Kidney capillary endothelial cell (primary cell): Measurements from ENCODE around the gene MINK1.
"Not testable (repeated sequence)": the region's sequence is repeated elsewhere in the genome, so short reads cannot be mapped to it uniquely, and the experiment has no call there.

Experiments used
- DNase-seq: peaks from one replicate; pipeline ENCODE4 v3.0.0-alpha.2; 2018; ENCODE audit warnings: low spot score

The MINK1 gene

GRCh38 chr17:4899341-4900230 lies 66.4 kb downstream of the MINK1 start, which contains the start of gene C17orf107:
Gene C17orf107, plus strand, starts transcription at chr17:4899536. Its CDS starts 227 bp downstream, at chr17:4899763.
- DNase-seq, result peak; percentile 68

GRCh38 chr17:4900231-4901107 lies 67.3 kb downstream of the MINK1 start:
- peak; percentile 65 for DNase-seq

- DNase-seq, result no peak
Measured at GRCh38 chr17:4901108-4901647, 68.0 kb downstream of the MINK1 start.

GRCh38 chr17:4901648-4902344 lies 68.7 kb downstream of the MINK1 start:
- DNase-seq, result no peak

GRCh38 chr17:4902540-4902939 lies 69.4 kb downstream of the MINK1 start:
- no peak for DNase-seq

GRCh38 chr17:4903051-4903818 lies 70.1 kb downstream of the MINK1 start, which contains the start of gene CHRNE:
Gene CHRNE, minus strand, starts transcription at chr17:4903098. Its CDS starts 35 bp downstream, at chr17:4903063.
- DNase-seq, result peak; percentile 54

- DNase-seq, result not testable (repeated sequence)
Measured at GRCh38 chr17:4906642-4907041, 73.5 kb downstream of the MINK1 start.

- DNase-seq, result no peak
Measured at GRCh38 chr17:4908301-4908700, 75.2 kb downstream of the MINK1 start.

GRCh38 chr17:4908711-4909496 lies 75.8 kb downstream of the MINK1 start:
- DNase-seq, result peak; percentile 95

- DNase-seq, result no peak
Measured at GRCh38 chr17:4913994-4914393, 80.9 kb downstream of the MINK1 start.

- DNase-seq, result not testable (repeated sequence)
Measured at GRCh38 chr17:4914551-4914950, 81.4 kb downstream of the MINK1 start.

- DNase-seq, result no peak
Measured at GRCh38 chr17:4919511-4920047, 86.4 kb downstream of the MINK1 start.

- no peak for DNase-seq
Measured at GRCh38 chr17:4920351-4921048, 87.4 kb downstream of the MINK1 start.

- DNase-seq, result no peak
Measured at GRCh38 chr17:4921320-4921719, 88.2 kb downstream of the MINK1 start.

GRCh38 chr17:4926577-4927335 lies 93.6 kb downstream of the MINK1 start:
- not testable (repeated sequence) for DNase-seq

GRCh38 chr17:4928881-4929280 lies 95.7 kb downstream of the MINK1 start:
- no peak for DNase-seq

GRCh38 chr17:4931963-4932362 lies 98.8 kb downstream of the MINK1 start, which contains the start of gene GP1BA:
Gene GP1BA, plus strand, starts transcription at chr17:4932277. Its CDS starts 328 bp downstream, at chr17:4932605.
- no peak for DNase-seq

GRCh38 chr17:4932756-4933155 lies 99.6 kb downstream of the MINK1 start:
- DNase-seq, result no peak
